Ishikawa (cell line): ENCODE measurements around the gene HHIP.

Experiments
- CEBPB ChIP-seq: IDR thresholded peaks from 2 replicates; pipeline ENCODE4 v1.6.1; 2012
- CREB1 ChIP-seq: IDR thresholded peaks from 2 replicates; pipeline ENCODE4 v1.6.1; 2012; ENCODE audit warnings: low read depth
- EGR1 ChIP-seq: IDR thresholded peaks from 2 replicates; pipeline ENCODE4 v1.6.1; 2012
- EP300 ChIP-seq: IDR thresholded peaks from 2 replicates; pipeline ENCODE4 v1.6.1; 2012; ENCODE audit warnings: borderline replicate concordance
- FOXM1 ChIP-seq: IDR thresholded peaks from 2 replicates; pipeline ENCODE4 v1.6.1; 2012; ENCODE audit warnings: low read depth, borderline replicate concordance
- MAX ChIP-seq: IDR thresholded peaks from 2 replicates; pipeline ENCODE4 v1.6.1; 2012
- NFIC ChIP-seq: IDR thresholded peaks from 2 replicates; pipeline ENCODE4 v1.6.1; 2012
- RAD21 ChIP-seq: IDR thresholded peaks from 2 replicates; pipeline ENCODE4 v1.6.1; 2012; ENCODE audit warnings: low read depth
- REST ChIP-seq: IDR thresholded peaks from 2 replicates; pipeline ENCODE4 v1.6.1; 2012; ENCODE audit warnings: low read depth, mild to moderate bottlenecking
- TAF1 ChIP-seq: IDR thresholded peaks from 2 replicates; pipeline ENCODE4 v1.6.1; 2012; ENCODE audit warnings: low read depth, mild to moderate bottlenecking
- TCF12 ChIP-seq: IDR thresholded peaks from 2 replicates; pipeline ENCODE4 v1.6.1; 2012; ENCODE audit warnings: low read depth
- TEAD4 ChIP-seq: IDR thresholded peaks from 2 replicates; pipeline ENCODE4 v1.6.1; 2012
- USF1 ChIP-seq: IDR thresholded peaks from 2 replicates; pipeline ENCODE4 v1.6.1; 2012
- YY1 ChIP-seq: IDR thresholded peaks from 2 replicates; pipeline ENCODE4 v1.6.1; 2012; ENCODE audit warnings: low read depth
- ZBTB7A ChIP-seq: IDR thresholded peaks from 2 replicates; pipeline ENCODE4 v1.6.1; 2012; ENCODE audit warnings: low read depth

Gene HHIP

GRCh38 chr4:144696376-144696775, 50.4 kb downstream of the HHIP start:
- TF ChIP-seq EGR1 (no peak), MAX (no peak), RAD21 (no peak), TEAD4 (no peak), CREB1 (no peak), CEBPB (no peak), TAF1 (no peak), ZBTB7A (no peak), FOXM1 (no peak), EP300 (no peak), TCF12 (no peak), YY1 (no peak), REST (no peak), USF1 (no peak), NFIC (no peak)

GRCh38 chr4:144699565-144699964, 53.6 kb downstream of the HHIP start:
- TF ChIP-seq EP300 (no peak), NFIC (peak; percentile 70), MAX (no peak), REST (no peak), FOXM1 (no peak), CREB1 (no peak)

- TF ChIP-seq TAF1: no peak
- no peak for TF ChIP-seq EGR1
- TF ChIP-seq EP300: no peak
- TF ChIP-seq FOXM1: no peak
- TF ChIP-seq MAX: no peak
Observed at GRCh38 chr4:144701683-144702233, 55.8 kb downstream of the HHIP start.

GRCh38 chr4:144703494-144703893, 57.5 kb downstream of the HHIP start:
- TF ChIP-seq USF1 (no peak), FOXM1 (no peak), MAX (no peak), TAF1 (no peak), RAD21 (no peak), REST (no peak), ZBTB7A (no peak), TEAD4 (no peak), EGR1 (no peak), CREB1 (no peak), NFIC (no peak), CEBPB (no peak), TCF12 (no peak)
